HUES48 (cell line): ENCODE results near the gene CLTRN.

Experiments
- H3K27ac ChIP-seq: one replicate; pipeline ENCODE4 v1.7.0; 2013; ENCODE audit warnings: low read depth, low read length, inconsistent platforms
- H3K27me3 ChIP-seq: 2 replicates; pipeline ENCODE4 v1.6.1; 2013; ENCODE audit warnings: mild to moderate bottlenecking, low read length; ENCODE audit not compliant: control insufficient read depth, insufficient read depth
- H3K36me3 ChIP-seq: 2 replicates; pipeline ENCODE4 v1.6.1; 2013; ENCODE audit warnings: low read length; ENCODE audit not compliant: control insufficient read depth, insufficient read depth
- H3K4me1 ChIP-seq: 2 replicates; pipeline ENCODE4 v1.6.1; 2013; ENCODE audit warnings: mild to moderate bottlenecking, low read length; ENCODE audit not compliant: control insufficient read depth, insufficient read depth
- H3K4me3 ChIP-seq: 2 replicates; pipeline ENCODE4 v1.5.1; 2013; ENCODE audit warnings: mild to moderate bottlenecking, low read depth, low read length
- H3K9ac ChIP-seq: 2 replicates; pipeline ENCODE4 v1.6.1; 2013; ENCODE audit warnings: mild to moderate bottlenecking, low read depth, low read length, moderate library complexity
- H3K9me3 ChIP-seq: 2 replicates; pipeline ENCODE4 v1.6.1; 2013; ENCODE audit warnings: low read length; ENCODE audit not compliant: control insufficient read depth, insufficient read depth

The CLTRN gene

GRCh38 chrX:15607067-15607466, 57.5 kb downstream of the CLTRN start:
- Histone ChIP-seq H3K36me3 (no peaks in the 10 kb centered on the region), H3K27me3 (no peaks in the 10 kb centered on the region; the same call in 1 of the 2 replicates), H3K9ac (no peak overlapping the region), H3K4me1 (peaks cover 5% of the 10 kb centered on the region; the same call in 1 of the 2 replicates), H3K9me3 (no peaks in the 10 kb centered on the region), H3K27ac (no peak overlapping the region), H3K4me3 (no peak overlapping the region)

- H3K4me1 ChIP-seq: peaks cover 5% of the 10 kb centered on the region; the same call in 1 of the 2 replicates
- H3K27me3 ChIP-seq: no peaks in the 10 kb centered on the region
- H3K27ac ChIP-seq: no peak overlapping the region
- H3K4me3 ChIP-seq: no peak overlapping the region
- H3K9me3 ChIP-seq: no peaks in the 10 kb centered on the region
- no peak overlapping the region for H3K9ac ChIP-seq
- no peaks in the 10 kb centered on the region for H3K36me3 ChIP-seq
Measured at GRCh38 chrX:15606136-15606535, 58.5 kb downstream of the CLTRN start.

GRCh38 chrX:15605226-15605625, 59.4 kb downstream of the CLTRN start:
- H3K27me3 ChIP-seq: no peaks in the 10 kb centered on the region
- H3K4me3 ChIP-seq: no peak overlapping the region
- peaks cover 5% of the 10 kb centered on the region; the same call in 1 of the 2 replicates for H3K4me1 ChIP-seq
- H3K27ac ChIP-seq: no peak overlapping the region
- no peaks in the 10 kb centered on the region for H3K36me3 ChIP-seq
- no peaks in the 10 kb centered on the region for H3K9me3 ChIP-seq
- no peak overlapping the region for H3K9ac ChIP-seq

- no peaks in the 10 kb centered on the region for H3K9me3 ChIP-seq
Measured at GRCh38 chrX:15602761-15603160, 61.8 kb downstream of the CLTRN start.

GRCh38 chrX:15601932-15602331, 62.7 kb downstream of the CLTRN start:
- H3K4me3 ChIP-seq: no peak overlapping the region
- H3K27me3 ChIP-seq: 0 out of 2 replicates have a peak, but pooled peaks cover 4% of the 10 kb centered on the region
- H3K4me1 ChIP-seq: peaks cover 5% of the 10 kb centered on the region; the same call in 1 of the 2 replicates
- no peaks in the 10 kb centered on the region for H3K36me3 ChIP-seq
- no peak overlapping the region for H3K27ac ChIP-seq
- no peak overlapping the region for H3K9ac ChIP-seq
- no peaks in the 10 kb centered on the region for H3K9me3 ChIP-seq

More at GRCh38 chrX:15602761-15603160, 61.8 kb downstream of the CLTRN start:
- Histone ChIP-seq H3K27me3 (0 out of 2 replicates have a peak, but pooled peaks cover 4% of the 10 kb centered on the region), H3K9ac (no peak overlapping the region), H3K27ac (no peak overlapping the region), H3K36me3 (no peaks in the 10 kb centered on the region), H3K4me3 (no peak overlapping the region), H3K4me1 (peaks cover 5% of the 10 kb centered on the region; the same call in 1 of the 2 replicates)

GRCh38 chrX:15600745-15601144, 63.9 kb downstream of the CLTRN start, which contains the start of gene ACE2:
Gene ACE2 (minus strand): TSS chrX:15600960. CDS start chrX:15600911, 49 bp downstream.
- H3K36me3 ChIP-seq: no peaks in the 10 kb centered on the region
- no peak within 1 kb of the TSS for H3K27ac ChIP-seq
- H3K4me1 ChIP-seq: no peaks in the 10 kb centered on the region
- no peak within 1 kb of the TSS for H3K9ac ChIP-seq
- H3K27me3 ChIP-seq: peaks cover 4% of the 10 kb centered on the region; the same call in 1 of the 2 replicates
- H3K4me3 ChIP-seq: no peak within 1 kb of the TSS
- no peaks in the 10 kb centered on the region for H3K9me3 ChIP-seq

GRCh38 chrX:15600049-15600448, 64.6 kb downstream of the CLTRN start:
- Histone ChIP-seq H3K4me1 (no peaks in the 10 kb centered on the region), H3K9ac (no peak overlapping the region), H3K27ac (no peak overlapping the region), H3K27me3 (peaks cover 4% of the 10 kb centered on the region; the same call in 1 of the 2 replicates), H3K9me3 (no peaks in the 10 kb centered on the region), H3K4me3 (no peak overlapping the region), H3K36me3 (no peaks in the 10 kb centered on the region)

GRCh38 chrX:15599461-15599860, 65.1 kb downstream of the CLTRN start:
- no peak overlapping the region for H3K27ac ChIP-seq
- no peak overlapping the region for H3K9ac ChIP-seq
- H3K4me1 ChIP-seq: no peaks in the 10 kb centered on the region
- no peaks in the 10 kb centered on the region for H3K36me3 ChIP-seq
- H3K4me3 ChIP-seq: no peak overlapping the region
- no peaks in the 10 kb centered on the region for H3K9me3 ChIP-seq
- H3K27me3 ChIP-seq: peaks cover 4% of the 10 kb centered on the region; the same call in 1 of the 2 replicates

- Histone ChIP-seq H3K4me3 (no peak overlapping the region), H3K27me3 (peaks cover 9% of the 10 kb centered on the region; the same call in 1 of the 2 replicates), H3K9me3 (no peaks in the 10 kb centered on the region), H3K27ac (no peak overlapping the region), H3K9ac (no peak overlapping the region), H3K4me1 (no peaks in the 10 kb centered on the region), H3K36me3 (no peaks in the 10 kb centered on the region)
Measured at GRCh38 chrX:15598026-15598425, 66.6 kb downstream of the CLTRN start.

- no peaks in the 10 kb centered on the region for H3K9me3 ChIP-seq
- H3K27ac ChIP-seq: no peak overlapping the region
- H3K4me1 ChIP-seq: no peaks in the 10 kb centered on the region
- peaks cover 15% of the 10 kb centered on the region for H3K27me3 ChIP-seq
- no peak overlapping the region for H3K4me3 ChIP-seq
- no peak overlapping the region for H3K9ac ChIP-seq
- no peaks in the 10 kb centered on the region for H3K36me3 ChIP-seq
Measured at GRCh38 chrX:15594371-15594770, 70.2 kb downstream of the CLTRN start.

GRCh38 chrX:15579778-15580747, 84.5 kb downstream of the CLTRN start:
- H3K27ac ChIP-seq: peak overlapping the region; percentile 11
- no peak overlapping the region for H3K9ac ChIP-seq
- H3K36me3 ChIP-seq: no peaks in the 10 kb centered on the region
- H3K27me3 ChIP-seq: peaks cover 11% of the 10 kb centered on the region
- H3K9me3 ChIP-seq: no peaks in the 10 kb centered on the region
- no peak overlapping the region for H3K4me3 ChIP-seq
- peaks cover 32% of the 10 kb centered on the region for H3K4me1 ChIP-seq
